SK-N-SH treated with all-trans-retinoic acid at 6 μM for 48 hours (cell line): ENCODE measurements around the gene FRMD4A.

Source experiments
- BACH2 ChIP-seq: fragments of 250-450 bp; sonication (Bioruptor Pico); IDR thresholded peaks from 2 replicates; pipeline ENCODE4 v1.9.0; 2021; ENCODE audit warnings: mild to moderate bottlenecking, borderline replicate concordance
- PPARA ChIP-seq: fragments of 250-450 bp; sonication (Bioruptor Pico); IDR thresholded peaks from 2 replicates; pipeline ENCODE4 v1.5.0; 2020; ENCODE audit warnings: mild to moderate bottlenecking, borderline replicate concordance
- RARB ChIP-seq: fragments of 250-450 bp; sonication (Bioruptor Pico); IDR thresholded peaks from 2 replicates; pipeline ENCODE4 v1.8.0; 2021; ENCODE audit warnings: mild to moderate bottlenecking, moderate library complexity
- SNAI2 ChIP-seq: fragments of 250-450 bp; sonication (Bioruptor Pico); IDR thresholded peaks from 2 replicates; pipeline ENCODE4 v1.5.0; 2020; ENCODE audit warnings: mild to moderate bottlenecking, moderate library complexity
- TCF4 ChIP-seq: fragments of 250-450 bp; sonication (Bioruptor Pico); IDR thresholded peaks from 2 replicates; pipeline ENCODE4 v1.8.0; 2021; ENCODE audit warnings: mild to moderate bottlenecking, moderate library complexity, borderline replicate concordance
- ZC3H10 ChIP-seq: fragments of 250-450 bp; sonication (Bioruptor Pico); IDR thresholded peaks from 2 replicates; pipeline ENCODE4 v1.5.1; 2021; ENCODE audit warnings: mild to moderate bottlenecking, moderate library complexity
- ZFP3 ChIP-seq: fragments of 250-450 bp; sonication (Bioruptor Pico); IDR thresholded peaks from 2 replicates; pipeline ENCODE4 v1.5.0; 2020; ENCODE audit warnings: mild to moderate bottlenecking, moderate library complexity
- ZFP30 ChIP-seq: fragments of 450-650 bp; formaldehyde crosslinking; IDR thresholded peaks from 2 replicates; pipeline ENCODE4 v1.5.0; 2022; ENCODE audit warnings: mild to moderate bottlenecking, moderate library complexity
- ZNF565 ChIP-seq: fragments of 450-650 bp; formaldehyde crosslinking; conservative IDR thresholded peaks from 2 replicates; pipeline ENCODE4 v1.5.0; 2020; ENCODE audit warnings: low read depth, mild to moderate bottlenecking, moderate library complexity
- ZNF8 ChIP-seq: fragments of 450-650 bp; formaldehyde crosslinking; IDR thresholded peaks from 2 replicates; pipeline ENCODE4 v1.5.0; 2020; ENCODE audit warnings: mild to moderate bottlenecking, moderate library complexity
- TF ChIP-seq, protein P1 (sequence below): fragments of 250-450 bp; sonication (Bioruptor Pico); IDR thresholded peaks from 2 replicates; pipeline ENCODE4 v1.8.0; 2020; ENCODE audit warnings: mild to moderate bottlenecking, moderate library complexity, borderline replicate concordance
- TF ChIP-seq, protein P2 (sequence below): fragments of 250-450 bp; sonication (Bioruptor Pico); IDR thresholded peaks from 2 replicates; pipeline ENCODE4 v1.5.1; 2021; ENCODE audit warnings: mild to moderate bottlenecking, moderate library complexity
- TF ChIP-seq, protein P3 (sequence below): fragments of 250-450 bp; sonication (Bioruptor Pico); IDR thresholded peaks from 2 replicates; pipeline ENCODE4 v1.8.0; 2021; ENCODE audit warnings: low read depth, mild to moderate bottlenecking, moderate library complexity, borderline replicate concordance
- TF ChIP-seq, protein P4 (sequence below): fragments of 250-450 bp; sonication (Bioruptor Pico); IDR thresholded peaks from 2 replicates; pipeline ENCODE4 v1.5.1; 2020; ENCODE audit warnings: low read depth, mild to moderate bottlenecking, moderate library complexity

DNA sequence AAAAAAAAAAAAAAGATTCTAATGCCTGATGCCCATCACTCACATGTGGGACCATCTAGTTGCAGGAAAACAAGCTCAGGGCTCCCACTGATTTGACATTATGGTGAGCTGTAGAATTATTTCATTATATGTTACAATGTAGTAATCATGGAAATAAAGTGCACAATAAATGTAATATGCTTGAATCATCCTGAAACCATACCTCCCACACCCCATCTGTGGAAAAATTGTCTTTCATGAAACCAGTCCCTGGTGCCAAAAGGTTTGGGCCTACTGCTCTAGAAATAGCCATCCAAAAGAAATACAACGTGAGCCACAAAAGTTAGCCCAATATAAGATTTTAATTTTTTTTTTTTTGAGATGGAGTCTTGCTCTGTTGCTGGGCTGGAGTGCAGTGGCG lies 478.8 kb downstream of the FRMD4A start:
- TF ChIP-seq, protein P1, sequence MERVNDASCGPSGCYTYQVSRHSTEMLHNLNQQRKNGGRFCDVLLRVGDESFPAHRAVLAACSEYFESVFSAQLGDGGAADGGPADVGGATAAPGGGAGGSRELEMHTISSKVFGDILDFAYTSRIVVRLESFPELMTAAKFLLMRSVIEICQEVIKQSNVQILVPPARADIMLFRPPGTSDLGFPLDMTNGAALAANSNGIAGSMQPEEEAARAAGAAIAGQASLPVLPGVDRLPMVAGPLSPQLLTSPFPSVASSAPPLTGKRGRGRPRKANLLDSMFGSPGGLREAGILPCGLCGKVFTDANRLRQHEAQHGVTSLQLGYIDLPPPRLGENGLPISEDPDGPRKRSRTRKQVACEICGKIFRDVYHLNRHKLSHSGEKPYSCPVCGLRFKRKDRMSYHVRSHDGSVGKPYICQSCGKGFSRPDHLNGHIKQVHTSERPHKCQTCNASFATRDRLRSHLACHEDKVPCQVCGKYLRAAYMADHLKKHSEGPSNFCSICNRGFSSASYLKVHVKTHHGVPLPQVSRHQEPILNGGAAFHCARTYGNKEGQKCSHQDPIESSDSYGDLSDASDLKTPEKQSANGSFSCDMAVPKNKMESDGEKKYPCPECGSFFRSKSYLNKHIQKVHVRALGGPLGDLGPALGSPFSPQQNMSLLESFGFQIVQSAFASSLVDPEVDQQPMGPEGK (CRISPR knock-in tag), result no peak
- TF ChIP-seq ZFP30 (CRISPR knock-in tag) (no peak), PPARA (no peak), RARB (no peak), ZNF8 (CRISPR knock-in tag) (no peak), ZC3H10 (CRISPR knock-in tag) (no peak), ZFP3 (CRISPR knock-in tag) (no peak), BACH2 (no peak), ZNF565 (CRISPR knock-in tag) (no peak), TCF4 (CRISPR knock-in tag) (no peak), SNAI2 (CRISPR knock-in tag) (no peak)
- TF ChIP-seq, protein P2, sequence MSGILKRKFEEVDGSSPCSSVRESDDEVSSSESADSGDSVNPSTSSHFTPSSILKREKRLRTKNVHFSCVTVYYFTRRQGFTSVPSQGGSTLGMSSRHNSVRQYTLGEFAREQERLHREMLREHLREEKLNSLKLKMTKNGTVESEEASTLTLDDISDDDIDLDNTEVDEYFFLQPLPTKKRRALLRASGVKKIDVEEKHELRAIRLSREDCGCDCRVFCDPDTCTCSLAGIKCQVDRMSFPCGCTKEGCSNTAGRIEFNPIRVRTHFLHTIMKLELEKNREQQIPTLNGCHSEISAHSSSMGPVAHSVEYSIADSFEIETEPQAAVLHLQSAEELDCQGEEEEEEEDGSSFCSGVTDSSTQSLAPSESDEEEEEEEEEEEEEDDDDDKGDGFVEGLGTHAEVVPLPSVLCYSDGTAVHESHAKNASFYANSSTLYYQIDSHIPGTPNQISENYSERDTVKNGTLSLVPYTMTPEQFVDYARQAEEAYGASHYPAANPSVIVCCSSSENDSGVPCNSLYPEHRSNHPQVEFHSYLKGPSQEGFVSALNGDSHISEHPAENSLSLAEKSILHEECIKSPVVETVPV (CRISPR knock-in tag), result no peak
- TF ChIP-seq, protein P3, sequence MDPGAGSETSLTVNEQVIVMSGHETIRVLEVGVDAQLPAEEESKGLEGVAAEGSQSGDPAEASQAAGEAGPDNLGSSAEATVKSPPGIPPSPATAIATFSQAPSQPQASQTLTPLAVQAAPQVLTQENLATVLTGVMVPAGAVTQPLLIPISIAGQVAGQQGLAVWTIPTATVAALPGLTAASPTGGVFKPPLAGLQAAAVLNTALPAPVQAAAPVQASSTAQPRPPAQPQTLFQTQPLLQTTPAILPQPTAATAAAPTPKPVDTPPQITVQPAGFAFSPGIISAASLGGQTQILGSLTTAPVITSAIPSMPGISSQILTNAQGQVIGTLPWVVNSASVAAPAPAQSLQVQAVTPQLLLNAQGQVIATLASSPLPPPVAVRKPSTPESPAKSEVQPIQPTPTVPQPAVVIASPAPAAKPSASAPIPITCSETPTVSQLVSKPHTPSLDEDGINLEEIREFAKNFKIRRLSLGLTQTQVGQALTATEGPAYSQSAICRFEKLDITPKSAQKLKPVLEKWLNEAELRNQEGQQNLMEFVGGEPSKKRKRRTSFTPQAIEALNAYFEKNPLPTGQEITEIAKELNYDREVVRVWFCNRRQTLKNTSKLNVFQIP, result no peak
- TF ChIP-seq, protein P4, sequence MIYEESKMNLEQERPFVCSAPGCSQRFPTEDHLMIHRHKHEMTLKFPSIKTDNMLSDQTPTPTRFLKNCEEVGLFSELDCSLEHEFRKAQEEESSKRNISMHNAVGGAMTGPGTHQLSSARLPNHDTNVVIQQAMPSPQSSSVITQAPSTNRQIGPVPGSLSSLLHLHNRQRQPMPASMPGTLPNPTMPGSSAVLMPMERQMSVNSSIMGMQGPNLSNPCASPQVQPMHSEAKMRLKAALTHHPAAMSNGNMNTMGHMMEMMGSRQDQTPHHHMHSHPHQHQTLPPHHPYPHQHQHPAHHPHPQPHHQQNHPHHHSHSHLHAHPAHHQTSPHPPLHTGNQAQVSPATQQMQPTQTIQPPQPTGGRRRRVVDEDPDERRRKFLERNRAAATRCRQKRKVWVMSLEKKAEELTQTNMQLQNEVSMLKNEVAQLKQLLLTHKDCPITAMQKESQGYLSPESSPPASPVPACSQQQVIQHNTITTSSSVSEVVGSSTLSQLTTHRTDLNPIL (CRISPR knock-in tag), result no peak
